ENCODE data around the gene LYST.

DNA sequence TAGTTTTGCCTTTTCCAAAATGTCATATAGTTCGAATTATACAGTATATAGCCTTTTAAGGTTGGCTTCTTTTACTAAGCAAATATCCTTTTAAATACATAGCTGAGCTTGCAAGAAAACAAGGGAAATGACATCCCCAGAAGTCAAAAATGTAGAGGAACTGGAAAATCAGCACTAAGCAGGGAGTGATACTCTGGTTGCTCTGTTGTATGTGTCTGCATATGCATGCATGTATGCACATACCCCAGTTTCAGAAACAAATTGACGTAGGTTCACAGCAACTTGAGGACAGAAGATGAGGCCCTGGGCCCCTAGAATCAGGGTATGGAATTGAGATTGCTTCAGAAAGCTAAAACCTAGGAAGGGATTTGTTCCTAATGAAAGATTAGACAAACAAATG is 142.0 kb downstream of the LYST start:
- no peak for TF ChIP-seq TAF1 (IDR thresholded peaks at IDR 0.05; ENCODE audit: borderline replicate concordance, low read depth, low read length)
- TF ChIP-seq POLR2A (IDR thresholded peaks at IDR 0.05; ENCODE audit: low read depth, low read length): no peak
- TF ChIP-seq POLR2AphosphoS5 (IDR thresholded peaks at IDR 0.05; ENCODE audit: low read depth, low read length): no peak
